GM18867 (cell line): ENCODE measurements around the gene DDX25.
"Not testable (repeated sequence)": the region's sequence is repeated elsewhere in the genome, so short reads cannot be mapped to it uniquely, and the experiment has no call there.

ENCODE experiments used
- ATAC-seq: cut with Tn5 transposase; IDR thresholded peaks from one replicate; pipeline ENCODE4 v1.9.1; 2021; ENCODE audit warnings: mild to moderate bottlenecking, moderate library complexity; ENCODE audit not compliant: unreplicated experiment

DDX25 gene

DNA sequence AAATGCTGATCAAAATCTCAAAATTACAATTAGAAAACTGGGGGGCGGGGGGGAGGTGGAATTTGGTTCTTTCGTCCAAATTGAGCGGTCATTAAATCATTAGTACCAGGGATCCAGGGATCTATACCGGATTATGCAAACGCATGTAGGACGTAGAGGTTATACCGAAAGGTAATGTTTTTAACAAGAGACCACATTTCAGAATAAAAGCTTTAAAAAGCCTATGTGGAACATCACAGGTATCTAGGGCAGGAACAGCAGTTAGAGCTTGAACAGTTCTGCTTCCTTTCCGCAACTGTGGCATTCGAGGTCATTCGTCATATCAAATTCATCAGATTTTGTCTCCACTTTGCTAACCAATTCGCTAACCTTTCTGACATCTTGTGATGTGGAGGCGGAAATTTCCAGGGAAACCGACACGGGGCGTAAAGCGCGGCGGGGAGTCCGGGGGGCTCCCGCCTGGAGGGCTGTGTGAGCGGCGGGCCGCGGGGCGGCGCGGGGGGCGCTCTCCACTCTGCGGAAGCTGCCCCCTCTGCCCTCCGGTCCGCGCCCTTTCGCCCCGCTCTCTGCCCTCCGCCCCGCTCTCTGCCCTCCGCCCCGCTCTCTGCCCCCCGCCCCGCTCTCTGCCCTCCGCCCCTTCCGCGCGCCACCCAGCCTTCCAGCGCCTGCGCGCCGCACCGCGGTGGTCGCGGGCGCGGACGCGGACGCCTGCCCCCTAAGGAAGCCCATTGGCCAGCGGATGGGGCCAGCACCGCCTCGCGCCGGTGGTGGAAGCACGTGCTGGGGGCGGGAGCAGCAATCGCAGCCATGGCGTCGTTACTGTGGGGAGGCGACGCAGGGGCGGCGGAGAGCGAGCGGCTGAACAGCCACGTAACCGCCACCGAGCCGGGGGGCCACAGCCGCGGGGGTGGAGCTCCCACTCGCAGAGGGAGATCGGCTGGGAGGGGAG lies at the start of gene DDX25:
DDX25 (plus strand) TSS at position 798 of the 949 bp plus-strand sequence; CDS start at position 808, 10 bp downstream.
- no peak for ATAC-seq

DNA sequence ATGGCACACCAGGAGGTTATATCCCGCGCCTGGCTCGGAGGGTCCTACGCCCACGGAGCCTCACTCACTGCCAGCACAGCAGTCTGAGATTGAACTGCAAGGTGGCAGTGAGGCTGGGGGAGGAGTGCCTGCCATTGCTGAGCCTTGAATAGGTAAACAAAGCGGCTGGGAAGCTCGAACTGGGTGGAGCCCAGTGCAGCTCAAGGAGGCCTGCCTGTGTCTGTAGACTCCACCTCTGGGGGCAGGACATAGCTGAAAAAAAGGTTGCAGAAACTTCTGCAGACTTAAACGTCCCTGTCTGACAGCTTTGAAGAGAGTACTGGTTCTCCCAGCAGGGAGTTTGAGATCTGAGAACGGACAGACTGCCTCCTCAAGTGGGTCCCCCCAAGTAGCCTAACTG lies 46.6 kb upstream of the DDX25 start:
- not testable (repeated sequence) for ATAC-seq

DNA sequence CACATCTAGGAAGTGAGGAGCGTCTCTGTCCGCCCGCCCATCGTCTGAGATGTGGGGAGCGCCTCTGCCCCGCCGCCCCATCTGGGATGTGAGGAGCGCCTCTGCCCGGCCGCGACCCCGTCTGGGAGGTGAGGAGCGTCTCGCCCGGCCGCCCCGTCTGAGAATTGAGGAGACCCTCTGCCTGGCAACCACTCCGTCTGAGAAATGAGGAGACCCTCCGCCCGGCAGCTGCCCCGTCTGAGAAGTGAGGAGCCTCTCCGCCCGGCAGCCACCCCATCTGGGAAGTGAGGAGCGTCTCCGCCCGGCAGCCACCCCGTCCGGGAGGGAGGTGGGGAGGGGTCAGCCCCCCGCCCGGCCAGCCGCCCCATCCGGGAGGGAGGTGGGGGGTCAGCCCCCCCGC lies 41.5 kb upstream of the DDX25 start:
- ATAC-seq, result not testable (repeated sequence)

DNA sequence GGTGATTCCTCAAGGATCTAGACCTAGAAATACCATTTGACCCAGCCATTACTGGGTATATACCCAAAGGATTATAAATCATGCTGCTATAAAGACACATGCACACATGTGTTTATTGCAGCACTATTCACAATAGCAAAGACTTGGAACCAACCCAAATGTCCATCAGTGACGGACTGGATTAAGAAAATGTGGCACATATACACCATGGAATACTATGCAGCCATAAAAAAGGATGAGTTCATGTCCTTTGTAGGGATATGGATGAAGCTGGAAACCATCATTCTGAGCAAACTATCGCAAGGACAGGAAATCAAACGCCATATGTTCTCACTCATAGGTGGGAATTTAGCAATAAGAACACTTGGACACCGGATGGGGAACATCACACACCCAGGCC lies 39.0 kb upstream of the DDX25 start:
- not testable (repeated sequence) for ATAC-seq

DNA sequence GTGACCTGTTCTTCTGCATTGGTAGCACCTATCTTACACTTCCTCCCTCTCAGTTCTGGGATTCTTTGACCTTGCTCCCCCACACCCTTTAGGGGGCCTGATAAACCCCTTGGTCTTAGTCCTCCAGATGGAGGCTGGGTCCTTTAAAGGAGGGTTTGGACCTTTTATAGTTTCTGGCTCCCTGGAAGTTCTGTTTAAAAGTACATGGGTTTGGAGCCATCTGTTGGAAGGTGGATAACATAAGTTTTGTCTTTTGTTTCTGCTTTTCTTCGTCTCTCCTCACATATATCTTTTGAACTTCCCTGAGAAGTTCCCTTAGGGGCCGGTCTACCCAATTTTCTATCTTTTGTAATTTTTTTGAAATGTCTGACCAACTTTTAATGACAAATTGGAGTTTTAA lies 34.8 kb upstream of the DDX25 start:
- no peak for ATAC-seq

DNA sequence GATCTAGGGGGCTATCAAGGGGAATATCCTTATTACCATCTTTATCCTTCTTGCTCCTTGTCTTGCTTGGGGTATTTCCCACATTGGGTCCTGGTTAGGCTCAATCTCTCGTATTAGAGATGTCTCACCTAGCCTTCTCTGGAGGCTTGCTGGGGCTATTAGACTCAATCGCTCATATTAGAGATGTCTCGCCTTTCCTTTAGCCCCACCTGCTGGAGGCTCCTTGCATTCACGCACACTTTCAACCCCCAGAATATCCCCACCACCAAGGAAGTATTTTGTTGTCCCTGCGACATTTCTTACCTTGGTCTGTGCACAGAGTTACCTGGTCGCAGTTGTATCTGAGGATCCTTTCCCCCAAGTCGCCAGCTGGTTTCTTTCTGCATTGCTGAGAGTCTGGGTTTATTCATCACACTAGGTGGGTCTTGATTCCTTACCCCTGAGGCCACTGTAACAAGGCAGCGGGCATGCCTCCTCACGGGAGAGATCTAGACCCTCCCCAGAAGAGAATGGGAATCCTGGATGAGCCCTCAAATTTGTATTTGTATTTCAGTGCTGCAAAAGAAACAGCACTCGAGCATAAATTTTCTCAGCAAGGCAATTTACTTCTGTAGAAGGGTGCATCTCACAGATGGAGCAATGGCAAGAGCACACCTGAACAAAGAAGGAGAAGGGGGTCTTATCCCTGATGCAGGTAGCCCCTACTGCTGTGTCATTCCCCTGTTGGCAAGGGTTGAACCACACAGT lies 32.7 kb upstream of the DDX25 start:
- no peak for ATAC-seq

DNA sequence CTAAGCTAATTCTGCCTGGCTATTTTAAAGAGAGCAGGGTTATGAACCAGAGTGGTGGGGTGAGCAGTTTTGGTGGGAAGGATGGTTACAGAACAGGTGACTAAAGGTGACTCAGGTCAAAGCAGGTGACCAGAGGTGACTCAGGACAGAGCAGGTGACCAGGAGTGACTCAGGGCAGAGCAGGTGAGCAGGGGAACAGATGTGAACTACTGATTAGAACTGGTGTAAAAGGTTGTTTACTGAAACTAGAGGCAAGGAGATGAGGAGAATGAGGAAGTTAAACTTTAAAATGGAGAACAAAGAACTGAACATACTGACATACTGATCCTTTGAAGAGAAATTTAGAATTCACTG lies 32.2 kb upstream of the DDX25 start:
- no peak for ATAC-seq

DNA sequence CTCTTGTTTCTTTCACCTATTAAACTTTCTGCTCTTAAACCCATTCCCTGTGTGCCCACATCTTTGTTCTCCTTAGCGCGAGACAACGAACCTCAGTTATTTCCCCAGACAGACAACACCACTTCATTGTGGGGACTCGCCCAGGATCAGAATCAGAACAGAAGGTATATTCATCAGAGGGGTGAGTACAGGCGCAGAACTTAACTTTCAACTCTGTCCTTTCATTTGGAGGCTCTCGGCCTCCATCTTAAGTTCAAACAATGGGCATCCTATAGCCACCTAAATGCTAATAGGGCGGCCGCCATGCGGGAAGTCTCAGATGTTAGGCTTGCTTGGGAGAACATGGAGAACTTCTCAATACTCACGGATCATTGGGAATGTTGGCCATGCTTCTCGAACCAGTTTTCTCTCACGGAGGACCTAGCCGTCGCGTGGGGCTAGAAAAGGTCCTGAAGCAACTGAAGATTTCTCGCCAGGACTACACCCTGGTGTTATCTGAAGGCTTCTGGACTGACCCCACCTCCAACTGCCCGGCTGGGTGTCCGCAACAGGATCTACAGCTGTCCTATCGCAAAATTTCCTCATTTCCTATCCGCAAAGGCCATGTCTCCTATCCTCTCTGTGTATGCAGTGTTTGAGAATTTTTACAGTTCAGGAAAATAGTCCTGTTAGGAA lies 30.3 kb upstream of the DDX25 start:
- no peak for ATAC-seq

DNA sequence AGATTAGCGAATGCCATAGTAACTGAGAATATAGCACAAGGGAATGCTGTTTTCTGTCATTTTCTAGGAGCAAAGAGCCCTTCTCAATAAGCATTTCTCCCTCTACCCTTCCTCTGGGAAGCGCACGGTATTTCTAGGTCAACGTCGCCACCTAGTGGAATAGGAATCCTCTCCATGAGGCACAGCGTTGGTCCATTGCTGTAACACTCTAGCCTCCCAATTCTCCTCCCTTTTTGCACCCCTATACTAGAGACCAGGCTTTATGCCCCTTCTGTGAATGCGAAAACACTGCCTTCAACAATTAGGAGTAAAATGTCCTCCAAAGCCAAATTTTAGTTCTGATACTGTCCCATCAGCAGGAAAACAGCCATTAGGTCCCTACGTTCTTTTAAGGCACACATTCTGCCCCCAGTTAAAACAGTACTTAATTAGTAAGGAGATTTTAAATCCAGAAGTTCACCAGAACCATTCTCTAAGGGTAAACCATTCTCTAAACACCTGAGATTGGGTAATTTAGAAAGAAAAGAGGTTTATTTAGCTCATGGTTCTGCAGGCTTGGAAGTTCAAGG lies 29.7 kb upstream of the DDX25 start:
- ATAC-seq, result peak; percentile 70

DNA sequence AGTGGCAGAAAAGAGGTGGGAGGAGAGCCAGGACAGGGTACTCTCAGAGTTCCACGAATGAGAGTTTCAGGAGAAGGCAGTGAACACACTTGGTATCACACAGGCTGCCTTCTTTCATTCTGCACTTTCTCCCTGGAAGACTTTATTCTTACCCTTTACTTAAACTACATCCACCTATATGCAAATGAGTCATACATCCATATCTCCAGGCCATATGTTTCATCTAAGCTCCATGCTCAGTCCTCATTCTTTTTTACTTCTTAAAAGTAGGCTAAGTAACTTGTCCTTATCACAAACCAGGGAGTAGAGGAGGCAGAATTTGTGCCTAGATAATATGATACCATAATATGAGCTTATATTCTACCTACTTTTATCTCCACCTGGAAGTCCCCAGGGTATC lies 23.0 kb upstream of the DDX25 start:
- ATAC-seq, result no peak

DNA sequence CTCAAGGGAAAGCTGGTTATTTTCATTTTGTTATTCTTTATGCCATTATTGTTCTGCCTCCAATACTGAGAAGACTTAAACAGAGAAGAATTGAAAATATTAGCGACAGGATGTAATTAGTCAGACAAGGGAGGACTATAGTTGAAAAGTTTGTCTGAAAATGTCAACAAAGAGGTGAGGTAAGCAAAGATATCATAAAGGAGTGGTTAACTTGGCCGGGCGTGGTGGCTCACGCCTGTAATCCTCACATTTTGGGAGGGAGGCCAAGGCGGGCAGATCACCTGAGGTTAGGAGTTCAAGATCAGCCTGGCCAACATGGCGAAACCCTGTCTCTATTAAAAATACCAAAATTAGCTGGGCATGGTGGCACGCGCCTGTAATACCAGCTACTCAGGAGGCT lies 20.9 kb upstream of the DDX25 start:
- no peak for ATAC-seq

DNA sequence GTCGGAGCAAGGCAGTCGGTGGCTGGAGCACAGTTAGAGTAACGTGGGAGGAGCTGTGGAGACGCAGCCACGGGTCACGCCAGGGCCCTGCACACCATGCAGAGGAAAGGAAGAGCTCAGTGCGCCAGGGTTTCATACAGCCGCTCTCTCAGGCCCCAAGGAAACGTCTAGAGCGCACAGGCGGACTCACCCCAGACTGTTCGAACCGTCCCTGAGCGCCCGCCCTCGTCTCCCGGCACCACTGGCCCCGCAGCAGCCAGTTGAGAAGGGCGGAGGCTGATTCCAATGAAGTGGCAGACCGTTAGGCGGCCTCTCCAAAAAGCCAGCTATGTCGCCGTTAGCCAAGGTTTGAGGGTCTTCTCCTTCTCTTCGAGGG lies 17.3 kb upstream of the DDX25 start:
- peak; percentile 34 for ATAC-seq

DNA sequence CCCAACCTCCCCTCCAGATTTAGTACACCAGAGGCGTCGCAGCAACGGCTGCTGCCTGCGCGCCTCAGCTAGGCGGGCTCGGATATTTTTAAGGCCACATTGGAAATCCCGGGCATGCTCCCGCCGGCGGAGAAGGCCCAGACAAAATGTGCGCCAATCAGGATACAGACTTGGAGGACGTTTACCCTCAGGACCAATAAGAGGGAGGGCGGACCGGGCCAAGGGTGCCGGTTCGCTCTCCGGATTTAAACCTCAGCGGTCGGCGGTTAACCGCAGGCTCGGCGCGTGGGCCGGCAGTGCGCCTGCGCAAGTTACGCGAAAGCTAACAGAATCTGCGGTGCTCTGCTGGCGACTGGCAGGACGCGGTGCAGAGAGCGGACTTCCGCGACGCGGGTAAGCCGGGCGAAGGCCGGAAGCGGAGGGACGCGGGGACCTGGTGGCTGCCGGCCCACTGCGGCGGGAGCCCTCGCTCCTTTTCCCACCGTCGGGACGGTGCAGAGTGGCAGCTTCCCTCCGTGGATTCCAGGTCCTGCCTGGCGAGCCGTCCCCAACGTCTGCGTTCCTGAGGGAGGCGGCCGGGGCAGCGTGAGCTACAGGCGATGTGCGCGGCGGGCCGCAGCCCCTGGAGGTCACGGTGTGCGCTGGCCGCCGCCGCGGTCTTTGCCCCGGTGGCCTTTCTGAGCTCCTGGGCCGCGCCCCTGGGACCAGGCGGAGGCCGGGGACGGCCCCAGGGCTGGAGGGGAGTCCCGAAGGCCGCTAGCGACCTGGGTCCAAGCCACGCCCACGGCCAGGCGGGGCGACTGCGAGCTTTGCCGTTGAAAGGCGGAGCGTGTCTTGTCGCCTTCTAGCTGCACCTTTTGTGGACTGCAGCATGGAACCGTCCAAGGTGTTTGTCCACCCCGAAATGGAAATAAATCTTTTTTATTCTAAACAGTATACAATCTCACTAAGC lies 16.7 kb upstream of the DDX25 start, which contains the start of gene HYLS1:
HYLS1 (plus strand) TSS at position 296 of the 952 bp plus-strand sequence. CDS start 11,701 bp downstream, outside the sequence.
- peak; percentile 89 for ATAC-seq

DNA sequence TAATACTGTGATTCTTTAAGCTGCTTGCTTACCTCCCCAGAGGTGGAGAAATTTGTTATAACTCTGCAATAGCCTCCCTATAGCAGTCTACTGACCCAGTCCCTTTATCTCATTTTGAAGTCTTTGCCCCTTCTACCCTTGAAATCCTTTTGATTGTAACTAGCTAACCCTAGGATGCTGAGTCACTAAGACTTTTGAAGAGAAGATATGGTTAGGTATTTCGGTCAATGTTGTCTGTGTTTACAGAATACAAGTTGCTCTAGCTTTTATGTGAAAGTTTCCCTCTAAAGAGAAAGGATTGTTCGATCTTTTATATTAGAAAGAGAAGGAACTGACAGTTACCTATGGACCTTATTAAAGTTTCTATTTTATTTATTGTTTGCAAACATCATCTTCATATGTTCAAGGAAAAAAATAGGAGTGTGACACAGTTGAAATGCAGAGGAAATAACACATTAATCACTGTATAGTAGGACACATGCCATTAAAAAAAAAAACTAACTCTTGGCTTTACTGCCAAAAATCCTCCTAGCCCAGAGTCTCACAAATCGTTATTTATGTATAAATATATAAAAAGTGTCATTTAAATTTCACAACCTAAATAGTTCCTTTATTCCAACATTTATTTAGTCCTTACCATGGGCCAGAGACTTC lies 13.7 kb upstream of the DDX25 start:
- ATAC-seq, result no peak

DNA sequence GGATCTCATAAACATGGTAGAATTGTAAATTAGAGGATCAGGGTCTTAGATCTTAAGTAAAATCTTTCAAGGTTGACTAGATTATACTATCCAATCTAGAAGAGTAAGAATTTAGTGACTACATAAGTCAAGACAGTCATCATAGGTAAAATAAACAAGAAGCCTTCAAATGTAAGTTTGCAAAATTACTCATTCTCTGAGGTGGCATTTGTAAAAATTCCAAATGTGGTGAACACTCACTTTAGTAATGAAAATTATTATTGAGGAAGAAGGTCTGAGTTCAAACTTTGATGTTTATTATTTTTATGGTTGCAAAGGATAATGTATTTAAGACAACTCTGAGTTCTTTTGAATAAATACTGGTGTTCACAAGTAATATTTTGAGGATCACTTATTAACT lies 12.2 kb upstream of the DDX25 start:
- no peak for ATAC-seq

DNA sequence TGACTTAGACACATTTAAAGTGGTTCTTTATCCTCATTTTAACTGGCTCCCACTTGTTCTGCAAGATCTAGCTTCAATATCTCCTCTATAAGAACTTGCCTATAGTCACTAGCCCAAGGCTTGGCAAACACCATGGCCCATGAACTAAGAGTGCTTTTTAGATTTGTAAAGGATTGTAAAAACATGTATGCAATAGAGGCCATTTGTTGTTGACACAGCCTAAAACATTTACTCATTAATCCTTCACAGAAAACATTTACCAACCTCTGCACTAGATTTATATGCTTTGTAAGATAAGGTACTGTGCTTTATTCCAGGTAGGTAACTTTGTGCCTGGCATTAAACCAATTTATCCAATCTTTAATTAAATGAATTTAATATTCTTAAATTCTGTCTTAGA lies 11.3 kb upstream of the DDX25 start:
- ATAC-seq, result no peak

DNA sequence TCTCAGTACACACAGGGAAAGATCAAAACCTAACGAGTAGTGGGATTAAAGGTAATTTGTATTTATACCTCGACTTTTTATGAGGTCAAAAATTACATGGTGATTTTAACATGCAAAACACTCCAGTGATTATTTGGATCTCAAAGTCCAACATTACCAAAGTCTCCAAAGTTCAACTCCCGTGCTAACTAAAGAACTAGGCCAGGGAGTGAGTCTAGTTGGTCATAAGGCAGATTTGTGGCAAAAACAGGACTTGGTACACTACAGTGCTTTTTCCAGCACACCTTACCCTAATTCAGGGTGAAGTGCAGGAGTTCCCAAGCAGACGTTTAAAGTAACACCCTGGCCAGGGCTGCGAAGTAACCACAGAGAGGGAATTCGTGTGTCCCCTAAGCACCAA lies 2.4 kb upstream of the DDX25 start:
- ATAC-seq, result no peak

DNA sequence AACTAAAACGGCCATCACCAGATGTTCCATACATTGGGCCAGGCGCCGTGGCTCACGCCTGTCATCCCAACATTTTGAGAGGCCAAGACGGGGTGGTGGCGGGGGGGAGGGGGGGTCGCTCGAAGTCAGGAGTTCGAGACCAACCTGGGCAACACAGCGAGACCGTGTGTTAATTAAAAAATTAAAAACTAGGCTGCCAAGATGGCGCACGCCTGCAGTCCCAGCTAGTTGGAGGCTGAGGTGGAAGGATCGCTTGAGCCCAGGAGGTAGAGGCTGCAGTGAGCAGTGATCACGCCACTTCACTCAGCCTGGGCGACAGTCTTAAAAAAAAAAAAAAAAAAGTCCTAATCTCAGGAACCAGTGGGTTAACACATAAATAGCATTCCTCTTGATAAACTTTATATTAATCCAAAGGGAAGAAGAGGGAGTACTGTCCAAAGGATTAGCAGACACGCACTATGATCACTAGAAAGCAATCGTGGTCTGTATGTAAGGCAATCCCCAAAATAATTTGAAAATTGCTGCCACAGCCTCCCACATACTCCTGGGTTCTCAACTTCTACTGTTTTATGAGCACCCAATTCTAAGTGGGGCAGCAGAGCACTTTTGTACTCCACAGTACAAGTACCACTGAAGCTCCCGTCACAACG lies 1.9 kb upstream of the DDX25 start:
- ATAC-seq, result no peak
